A673 (cell line): Measurements from ENCODE around the gene AMZ2.

Experiments used
- CTCF ChIP-seq: fragments of 300-800, 200-600 bp; sonication (generic); conservative IDR thresholded peaks from 2 replicates; pipeline ENCODE4 v1.5.1; 2017; ENCODE audit warnings: low read depth, mild to moderate bottlenecking, antibody characterized with exemption, low read length, moderate library complexity, mixed read lengths
- EZH2 ChIP-seq: fragments of 200-600 bp; sonication (generic); IDR thresholded peaks from 2 replicates; pipeline ENCODE4 v1.6.1; 2017; ENCODE audit warnings: borderline replicate concordance, low read depth, mild to moderate bottlenecking, mixed read lengths, antibody characterized with exemption, low read length; ENCODE audit not compliant: poor library complexity, severe bottlenecking

GRCh38 chr17:68248199-68248825 is 469 bp downstream of the AMZ2 start:
- TF ChIP-seq CTCF (no peak), EZH2 (no peak)
